G401 (cell line): ENCODE measurements around the gene PRRG3. TPM values are rescaled to one million over a fixed set of nuclear protein-coding genes. Genes with fewer than 3 reads are reported as not detected.

Experiments used
- DNase-seq: peaks from one replicate; pipeline ENCODE4 v3.0.0-alpha.2; 2015; ENCODE audit warnings: low spot score
- in situ Hi-C: cut with HindIII; loops from 2 replicates; pipeline ENCODE4 v1.10.0; 2016; ENCODE audit warnings: low sequenced_read_pairs, mixed read lengths
- total RNA-seq: library from RNA; depleted of rRNA; stranded (reverse); fragments of >200 nt; shearing (Covaris generic); gene quantifications from 2 replicates; pipeline ENCODE4 v1.2.3, GENCODE V29; 2014; rRNA removed

The PRRG3 gene
- total RNA-seq, 1 experiment from 2014 or later, result not detected

GRCh38 chrX:151736685-151737084, 41.4 kb downstream of the PRRG3 start:
- in situ Hi-C loops, result no loop called here
- DNase-seq, result no peak

GRCh38 chrX:151737494-151737893, 42.2 kb downstream of the PRRG3 start:
- no peak for DNase-seq
- in situ Hi-C loops, result no loop called here

- DNase-seq, result no peak
- in situ Hi-C loops, result no loop called here
These were observed 43.5 kb downstream of the PRRG3 start for GRCh38 chrX:151738751-151739150.

- no peak for DNase-seq
- in situ Hi-C loops, result no loop called here
These were observed 46.3 kb downstream of the PRRG3 start for GRCh38 chrX:151741606-151742005.

GRCh38 chrX:151742311-151742710, 47.1 kb downstream of the PRRG3 start:
- DNase-seq, result no peak
- in situ Hi-C loops, result no loop called here

- DNase-seq, result no peak
- in situ Hi-C loops, result no loop called here
These were observed 48.6 kb downstream of the PRRG3 start for GRCh38 chrX:151743651-151744470.

- in situ Hi-C loops, result no loop called here
These were observed 50.4 kb downstream of the PRRG3 start for GRCh38 chrX:151745651-151746050.

GRCh38 chrX:151746502-151746901, 51.2 kb downstream of the PRRG3 start:
- DNase-seq, result no peak
- in situ Hi-C loops, result no loop called here

More at GRCh38 chrX:151745651-151746050, 50.4 kb downstream of the PRRG3 start:
- no peak for DNase-seq

GRCh38 chrX:151750511-151750910, 55.3 kb downstream of the PRRG3 start:
- in situ Hi-C loops, result no loop called here

GRCh38 chrX:151752847-151753246, 57.6 kb downstream of the PRRG3 start:
- in situ Hi-C loops, result no loop called here
- no peak for DNase-seq

More at GRCh38 chrX:151750511-151750910, 55.3 kb downstream of the PRRG3 start:
- DNase-seq, result no peak

GRCh38 chrX:151753313-151754046, 58.2 kb downstream of the PRRG3 start:
- DNase-seq, result peak; percentile 27
- in situ Hi-C loops, result no loop called here

GRCh38 chrX:151754047-151754429, 58.8 kb downstream of the PRRG3 start:
- no peak for DNase-seq

GRCh38 chrX:151754641-151755215, 59.5 kb downstream of the PRRG3 start:
- DNase-seq, result no peak
- in situ Hi-C loops, result no loop called here

More at GRCh38 chrX:151754047-151754429, 58.8 kb downstream of the PRRG3 start:
- in situ Hi-C loops, result no loop called here

Other genes with a start within 250 kb of the PRRG3 start
- not detected in 2 replicates for gene PASD1, start 131.8 kb upstream of the PRRG3 start, total RNA-seq
- gene FATE1, start 20.6 kb downstream of the PRRG3 start, total RNA-seq, result not detected in 2 replicates
- gene CNGA2, start 39.3 kb downstream of the PRRG3 start, total RNA-seq, result not detected in 2 replicates
- not detected in 2 replicates for gene MAGEA4, start 217.4 kb downstream of the PRRG3 start, total RNA-seq